T47D (cell line): ENCODE results near the gene TRMT112.
A peak's percentile ranks its signal among the peaks of the same experiment; 100 is the strongest.

Experiments used
- DNase-seq, 2 experiments: peaks; one replicate each; pipeline versions ENCODE4 v3.0.0 to v3.0.0-alpha.2; 2011 to 2012; ENCODE audit warnings: low read depth in 1 of 2, low spot score in 1 of 2
- JUND ChIP-seq: IDR thresholded peaks from 2 replicates; pipeline ENCODE4 v1.6.1; 2012; ENCODE audit warnings: low read depth
- in situ Hi-C: cut with HindIII; loops from 2 replicates; pipeline ENCODE4 v1.10.0; 2016; ENCODE audit warnings: low sequenced_read_pairs, low pct_unique_long_range_greater_than_20kb

Gene TRMT112

GRCh38 chr11:64287676-64288352, 29.5 kb downstream of the TRMT112 start:
- no peak for DNase-seq
- in situ Hi-C loops, result no loop called here
- no peak for TF ChIP-seq JUND

DNA sequence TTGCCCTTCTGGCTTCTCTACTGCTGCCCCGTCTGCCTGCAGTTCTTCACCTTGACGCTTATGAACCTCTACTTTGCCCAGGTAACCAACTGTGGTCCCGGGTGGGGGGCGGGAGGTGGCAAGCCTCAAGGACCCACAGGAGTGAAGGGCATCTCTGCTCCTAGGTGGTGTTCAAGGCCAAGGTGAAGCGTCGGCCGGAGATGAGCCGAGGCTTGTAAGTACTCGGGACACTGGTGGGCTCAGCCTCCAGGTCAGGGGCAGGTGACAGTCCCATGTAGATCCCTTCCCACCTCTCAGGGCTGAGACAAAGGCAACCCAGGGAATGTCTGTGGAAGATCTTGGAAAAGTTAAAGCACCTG, 30.6 kb downstream of the TRMT112 start:
- in situ Hi-C loops, result no loop called here
- no peak for TF ChIP-seq JUND
- DNase-seq, result no peak

DNA sequence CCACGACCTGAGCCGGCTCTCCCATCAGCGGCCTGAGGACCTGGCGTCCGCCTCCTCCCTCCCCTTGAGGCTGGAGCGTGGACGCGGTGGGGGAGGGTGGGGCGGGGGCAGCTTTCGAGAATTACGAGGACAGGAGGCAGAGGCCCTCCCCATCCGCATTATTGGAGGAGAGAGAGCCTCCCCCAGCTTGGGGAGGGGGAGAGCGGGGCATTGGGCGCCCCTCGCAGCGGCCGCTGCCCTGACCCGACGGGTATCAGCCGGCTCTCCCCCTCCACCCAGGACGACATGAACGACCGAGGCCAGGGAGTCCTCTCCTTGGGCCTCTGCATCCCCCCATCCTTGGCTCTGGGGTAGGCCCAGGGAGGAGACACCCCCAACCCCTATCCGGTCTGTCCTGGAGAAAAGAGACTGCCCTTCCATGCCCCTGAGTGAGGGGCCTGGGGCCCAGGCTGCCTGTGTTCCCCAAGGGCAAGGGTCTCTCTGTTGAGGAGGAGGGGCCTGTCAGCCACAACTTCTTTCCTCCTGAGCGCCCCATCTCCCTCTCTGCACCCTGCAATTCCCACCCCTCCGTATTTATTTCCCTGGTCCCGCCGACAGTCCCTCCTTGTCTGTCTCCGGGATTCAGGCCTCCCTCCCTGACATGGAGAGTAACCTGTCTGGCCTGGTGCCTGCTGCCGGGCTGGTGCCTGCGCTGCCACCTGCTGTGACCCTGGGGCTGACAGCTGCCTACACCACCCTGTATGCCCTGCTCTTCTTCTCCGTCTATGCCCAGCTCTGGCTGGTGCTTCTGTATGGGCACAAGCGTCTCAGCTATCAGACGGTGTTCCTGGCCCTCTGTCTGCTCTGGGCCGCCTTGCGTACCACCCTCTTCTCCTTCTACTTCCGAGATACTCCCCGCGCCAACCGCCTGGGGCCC, 31.2 kb downstream of the TRMT112 start:
- in situ Hi-C loops, result no loop called here
- no peak for TF ChIP-seq JUND
- peak; percentile 72 to 77 for DNase-seq

GRCh38 chr11:64284962-64285884, 32.1 kb downstream of the TRMT112 start, which contains the start of gene GPR137:
Gene GPR137, plus strand, starts transcription at chr11:64285848. Its CDS starts 677 bp downstream, at chr11:64286525.
- no peak for TF ChIP-seq JUND
- DNase-seq, result peak; percentile 86 to 90
- in situ Hi-C loops, result no loop called here

DNA sequence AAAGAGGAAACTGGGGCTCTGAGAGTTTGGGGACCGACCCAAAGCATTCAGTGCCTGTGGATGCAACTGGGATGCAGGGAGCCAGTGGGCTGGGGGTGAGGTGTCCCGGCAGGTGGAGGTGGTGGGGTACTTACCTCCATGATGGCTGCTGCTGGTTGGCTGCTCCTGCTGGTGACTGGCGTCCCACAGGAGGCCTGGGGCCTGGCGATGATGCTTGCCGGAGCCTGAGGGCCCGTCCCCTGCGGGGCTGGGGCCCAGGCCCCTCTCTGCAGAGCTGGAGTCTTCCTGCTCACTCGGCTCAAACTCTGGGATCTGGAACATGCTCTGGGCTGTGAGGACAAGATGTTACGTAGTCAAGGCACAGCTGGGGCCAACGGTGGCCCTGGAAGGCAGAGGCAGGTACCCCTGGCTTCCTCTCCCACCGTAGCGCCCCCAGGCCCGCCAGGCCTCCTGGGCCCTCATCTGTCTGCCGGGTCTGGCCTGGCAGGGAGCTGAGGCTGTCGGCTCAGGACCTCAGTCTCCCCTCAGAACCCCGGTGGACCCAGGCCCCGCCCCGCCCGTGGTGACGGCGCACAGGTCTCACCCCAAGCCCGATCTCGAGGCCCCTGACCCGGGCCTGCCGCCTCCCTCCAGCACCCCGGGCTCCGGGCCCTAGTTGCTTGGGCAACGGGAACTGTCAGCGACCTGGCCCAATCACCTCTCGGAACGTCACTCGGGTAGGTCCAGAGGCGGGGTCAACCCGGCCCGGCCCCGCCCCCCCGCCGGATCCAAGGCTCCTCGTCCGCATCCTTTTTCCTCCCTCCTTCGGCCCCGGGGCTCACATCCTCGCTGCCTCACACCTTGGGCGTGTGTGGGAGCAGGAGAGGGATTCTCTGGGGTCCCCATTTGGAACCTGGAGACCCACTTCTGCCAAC, 33.1 kb downstream of the TRMT112 start, which contains the start of gene BAD:
Gene BAD (minus strand): TSS at position 618 of the 914 bp plus-strand sequence. CDS start 297 bp downstream, at position 321.
- in situ Hi-C loops, result no loop called here
- DNase-seq, result peak; percentile 97 to 99
- no peak for TF ChIP-seq JUND

DNA sequence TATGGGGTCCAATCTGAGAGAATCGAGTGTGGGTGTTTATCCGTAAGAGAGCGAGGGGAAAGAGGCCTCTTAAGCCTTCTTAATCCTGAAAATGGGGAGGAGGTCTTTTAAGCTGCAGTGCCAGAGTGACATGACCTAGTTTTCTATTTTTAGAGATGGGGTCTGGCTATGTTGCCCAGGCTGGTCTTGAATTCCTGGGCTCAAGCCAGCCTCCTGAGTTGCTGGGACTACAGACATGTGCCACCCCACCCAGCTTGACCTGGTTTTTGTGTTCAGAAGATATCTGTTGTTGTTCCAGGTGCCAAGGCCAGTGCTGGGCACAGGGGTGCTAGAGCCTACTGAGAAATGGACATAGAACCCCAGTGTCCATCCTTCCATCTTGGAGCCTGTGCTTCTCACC, 34.3 kb downstream of the TRMT112 start:
- no peak for DNase-seq
- in situ Hi-C loops, result no loop called here
- no peak for TF ChIP-seq JUND

DNA sequence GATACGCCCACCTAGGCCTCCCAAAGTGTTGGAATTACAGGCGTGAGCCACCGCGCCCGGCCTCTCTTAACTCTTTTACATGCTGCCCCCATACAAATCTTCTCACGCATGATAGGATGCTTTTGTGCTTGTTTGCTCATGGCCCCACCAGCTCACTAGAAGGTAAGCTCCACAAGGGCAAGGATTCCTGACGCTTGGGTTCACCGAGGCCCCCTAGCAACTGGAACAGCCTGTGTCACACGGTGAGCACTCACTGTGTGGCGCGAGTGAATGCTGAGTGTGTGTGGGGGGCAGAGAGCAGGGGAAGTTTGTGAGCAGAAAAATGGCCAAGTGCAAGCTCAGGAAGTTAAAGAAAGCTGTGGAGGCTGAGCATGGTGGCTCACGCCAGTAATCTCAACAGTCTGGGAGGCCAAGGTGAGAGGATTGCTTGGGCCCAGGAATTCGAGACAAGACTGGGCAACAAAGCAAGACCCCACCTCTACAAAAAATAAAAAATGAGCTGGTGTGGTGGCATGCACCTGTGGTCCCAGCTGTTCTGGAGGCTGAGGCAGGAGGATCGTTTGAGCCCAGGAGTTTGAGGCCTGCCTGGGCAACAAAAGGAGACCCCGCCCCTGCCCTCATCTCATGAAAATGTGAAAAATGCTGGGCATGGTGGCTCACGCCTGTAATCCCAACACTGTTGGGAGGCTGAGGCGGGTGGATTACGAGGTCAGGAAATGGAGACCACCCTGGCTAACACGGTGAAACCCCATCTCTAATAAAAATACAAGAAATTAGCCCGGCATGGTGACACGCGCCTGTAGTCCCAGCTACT, 35.2 kb downstream of the TRMT112 start:
- in situ Hi-C loops, result no loop called here
- no peak for DNase-seq
- no peak for TF ChIP-seq JUND

DNA sequence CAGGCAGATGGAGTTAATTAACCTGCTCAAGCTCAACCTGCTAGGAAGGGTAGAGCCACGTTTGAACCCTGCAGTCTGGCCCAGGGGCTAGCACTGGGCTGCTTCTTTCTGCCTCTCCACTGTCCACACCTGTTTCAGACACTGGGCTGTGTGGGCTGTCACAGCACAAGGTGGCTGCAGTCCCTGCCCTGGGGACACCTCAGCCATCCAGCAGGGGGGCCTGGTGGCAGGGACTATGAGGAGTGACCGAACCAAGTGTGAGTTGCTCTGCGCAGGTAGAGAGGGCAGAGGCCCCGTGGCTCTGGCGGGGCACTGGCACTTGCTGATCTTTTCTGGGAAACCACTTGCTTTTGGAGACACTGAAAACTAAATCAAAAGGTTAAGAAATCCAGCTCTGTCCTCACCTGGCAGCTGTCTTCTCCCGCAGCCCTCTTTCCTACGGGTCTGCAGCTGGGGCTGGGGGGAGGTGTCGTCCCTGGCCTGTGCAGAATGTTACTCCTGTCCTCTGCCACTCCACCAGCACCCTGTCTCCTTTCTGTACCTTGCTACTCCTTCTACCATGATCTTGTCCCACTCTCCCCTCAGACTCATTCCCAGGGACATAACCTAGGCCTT, 38.7 kb downstream of the TRMT112 start:
- in situ Hi-C loops, result no loop called here
- no peak for TF ChIP-seq JUND
- DNase-seq, result no peak

- DNase-seq, result no peak
- in situ Hi-C loops, result no loop called here
- TF ChIP-seq JUND, result no peak
Measured at GRCh38 chr11:64276653-64277431, 40.5 kb downstream of the TRMT112 start.

GRCh38 chr11:64275841-64276240, 41.5 kb downstream of the TRMT112 start:
- no peak for DNase-seq
- in situ Hi-C loops, result no loop called here
- TF ChIP-seq JUND, result no peak
